Stimulated activated CD8-positive, alpha-beta memory T cell treated with anti-CD3 and anti-CD28 coated beads, Interleukin-4, amount 100 ng/mL, for 4 hours (primary cell): Measurements from ENCODE around the gene MRPL53.
"Not testable (repeated sequence)": the region's sequence is repeated elsewhere in the genome, so short reads cannot be mapped to it uniquely, and the experiment has no call there.

Source experiments
- DNase-seq, 2 donors: peaks; one replicate each; pipeline ENCODE4 v3.0.0-alpha.2; 2020; ENCODE audit warnings: low read depth in 2 of 2, low spot score in 1 of 2

The MRPL53 gene

DNA sequence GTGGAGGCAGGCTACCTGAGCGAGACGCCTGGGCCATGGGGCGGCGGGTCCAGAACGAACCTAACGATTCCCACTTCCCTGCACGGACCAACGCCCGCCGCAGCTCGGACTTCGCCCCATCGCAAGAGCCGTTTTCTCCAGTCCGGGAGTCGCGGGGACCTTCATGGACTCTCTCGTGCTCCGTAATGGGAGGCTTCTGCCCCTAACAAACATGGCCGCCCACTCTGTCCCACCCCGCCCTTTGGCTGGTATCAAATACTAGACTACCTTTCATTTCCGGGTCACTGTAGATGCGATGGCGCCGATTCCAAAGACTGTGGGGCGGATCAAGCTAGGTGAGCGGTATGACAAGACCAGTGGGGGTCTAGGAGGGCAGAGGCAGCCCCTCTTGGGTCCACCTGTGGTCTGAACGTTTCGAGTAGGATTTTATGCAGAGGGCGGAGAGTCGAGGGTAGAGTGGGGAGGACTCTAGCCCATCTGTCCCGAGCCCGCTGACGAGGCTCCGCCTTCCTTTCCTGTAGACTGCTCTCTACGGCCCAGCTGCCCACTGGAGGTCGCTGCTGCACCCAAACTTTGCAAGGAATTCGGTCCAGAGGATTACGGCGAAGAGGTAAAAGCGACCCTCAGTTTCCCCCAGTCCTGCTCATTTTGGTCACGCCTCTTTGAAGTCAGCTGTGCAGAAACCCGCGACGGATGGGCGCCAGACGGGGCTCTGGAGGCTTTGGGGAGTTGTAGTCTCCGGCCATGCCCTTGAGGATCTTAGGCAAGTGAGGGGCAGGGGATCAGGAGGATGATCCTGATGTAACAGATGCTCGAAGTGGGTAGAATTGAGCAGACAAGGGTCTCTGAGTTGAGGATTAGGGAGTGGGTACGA is 10.6 kb upstream of the MRPL53 start, which contains the start of the genes CCDC142 and TTC31:
Gene CCDC142, minus strand, starts transcription at position 198 of the 874 bp plus-strand sequence. Its CDS starts 161 bp downstream, at position 37.
Gene TTC31, plus strand, starts transcription at position 281 of the 874 bp plus-strand sequence. Its CDS starts 15 bp downstream, at position 296.
- peak; percentile 85 to 89 for DNase-seq

DNA sequence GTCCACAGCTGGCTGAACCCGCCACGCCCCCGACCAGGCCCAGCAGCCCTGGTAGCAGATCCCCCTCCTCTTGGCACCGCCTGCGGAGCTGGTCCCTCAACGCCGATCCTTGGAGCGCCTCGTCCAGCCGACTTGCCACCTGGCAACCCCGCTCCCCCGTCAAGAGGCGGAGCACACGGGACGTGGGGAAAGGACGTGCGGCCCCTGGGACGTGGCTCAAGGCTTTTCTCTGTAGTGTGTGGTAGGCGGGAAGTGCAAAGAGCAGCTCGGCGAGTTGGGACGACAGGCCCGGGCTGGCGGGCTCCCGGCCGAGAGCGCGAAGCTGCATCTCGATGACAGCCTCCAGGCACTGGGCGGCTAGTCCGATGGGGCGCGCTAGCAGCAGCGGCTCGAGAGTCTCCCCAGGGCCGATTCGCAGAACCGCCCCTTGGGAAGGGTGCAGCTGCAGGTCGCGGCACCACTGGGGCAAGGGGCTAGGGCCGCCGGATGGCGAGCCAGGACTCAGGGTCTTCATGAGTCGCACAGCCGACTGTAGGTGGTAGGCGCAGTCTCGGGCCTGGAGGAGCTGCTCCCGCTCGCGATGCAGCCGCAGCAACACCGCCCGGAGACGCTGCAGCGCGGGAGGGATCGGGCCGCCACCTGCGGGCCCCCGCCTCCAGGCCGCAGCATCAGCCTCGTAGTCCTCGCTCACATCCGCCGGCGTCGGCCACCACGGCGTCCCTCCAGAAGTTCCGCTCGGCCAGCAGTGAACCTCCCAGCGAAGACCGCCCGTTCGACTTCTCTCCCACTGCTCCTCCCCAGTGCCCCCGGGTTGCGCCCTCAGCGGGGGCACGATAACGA is 9.7 kb upstream of the MRPL53 start:
- no peak for DNase-seq

DNA sequence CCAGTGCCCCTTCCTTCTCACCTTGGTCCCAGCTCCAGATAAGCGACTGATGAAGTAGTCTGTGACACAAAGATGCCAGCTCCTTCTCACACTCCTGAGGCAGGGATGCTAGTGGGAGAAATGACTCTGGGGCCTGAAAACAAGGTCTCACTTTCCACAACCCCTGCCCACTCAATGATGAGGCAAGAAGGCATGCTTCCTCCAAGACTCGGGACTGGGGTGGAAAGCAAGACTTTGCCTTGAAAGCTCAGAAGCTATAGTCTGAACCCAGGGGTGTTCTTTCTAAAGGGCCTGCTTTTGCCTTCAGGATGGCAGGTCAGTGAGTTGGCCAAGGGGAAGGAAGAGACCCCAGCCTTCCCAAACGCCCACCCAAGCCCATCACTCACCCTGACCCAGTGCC is 9.0 kb upstream of the MRPL53 start:
- DNase-seq = no peak

DNA sequence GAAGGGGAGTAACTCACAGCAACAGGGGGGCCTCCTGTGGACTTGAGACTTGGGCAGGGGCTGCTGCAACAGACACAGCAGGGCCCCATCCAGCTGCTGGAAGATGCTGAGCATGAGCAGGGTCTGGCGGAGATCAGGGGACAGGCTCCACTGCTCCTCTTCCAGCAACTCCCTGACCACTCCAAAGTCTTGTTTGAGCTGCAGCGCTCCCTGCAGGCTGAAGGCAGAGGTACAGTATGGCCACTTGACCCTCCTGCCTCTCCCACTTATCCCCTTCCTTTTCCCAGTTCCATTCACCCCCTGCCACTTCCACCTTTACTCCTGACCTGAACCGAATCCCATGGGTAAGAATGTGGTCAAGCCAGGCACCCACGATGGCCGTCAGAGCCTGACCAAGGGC is 2.4 kb upstream of the MRPL53 start:
- DNase-seq = no peak

DNA sequence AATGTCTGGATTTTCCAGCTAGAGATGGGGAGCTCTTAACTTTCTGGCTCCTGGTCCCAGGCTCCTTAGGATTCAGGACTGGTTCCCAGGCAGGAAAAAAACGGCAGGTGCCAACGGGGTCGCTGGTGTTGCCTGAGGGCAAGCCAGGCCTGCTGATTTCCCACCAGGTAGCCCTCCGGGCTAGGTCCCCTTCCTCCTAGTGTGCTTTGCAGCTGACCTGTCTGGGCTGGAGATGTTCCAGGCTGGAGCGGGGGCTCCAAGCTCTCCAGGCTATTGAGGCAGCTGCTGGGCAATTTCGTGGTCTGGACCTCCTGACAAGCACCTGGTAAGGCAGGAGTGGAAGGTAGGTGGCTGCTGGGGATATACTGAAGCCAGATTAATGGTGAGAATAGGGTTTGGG is 2.0 kb upstream of the MRPL53 start:
- no peak for DNase-seq

DNA sequence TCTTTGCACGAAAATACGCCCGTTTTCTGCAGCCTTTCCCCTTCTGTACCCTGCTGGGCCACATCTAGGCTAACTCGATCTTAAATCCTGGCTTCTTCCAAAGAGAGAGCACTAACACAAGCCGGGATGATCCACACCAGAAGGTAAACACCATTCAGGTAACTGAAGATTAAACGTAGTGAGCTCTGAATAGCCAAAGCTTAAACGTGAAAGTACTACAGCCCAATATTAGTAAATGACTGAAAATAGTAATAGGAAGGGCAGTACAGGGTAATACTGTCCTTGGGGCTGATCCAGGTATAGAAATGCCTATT is 422 bp upstream of the MRPL53 start:
- no peak for DNase-seq

DNA sequence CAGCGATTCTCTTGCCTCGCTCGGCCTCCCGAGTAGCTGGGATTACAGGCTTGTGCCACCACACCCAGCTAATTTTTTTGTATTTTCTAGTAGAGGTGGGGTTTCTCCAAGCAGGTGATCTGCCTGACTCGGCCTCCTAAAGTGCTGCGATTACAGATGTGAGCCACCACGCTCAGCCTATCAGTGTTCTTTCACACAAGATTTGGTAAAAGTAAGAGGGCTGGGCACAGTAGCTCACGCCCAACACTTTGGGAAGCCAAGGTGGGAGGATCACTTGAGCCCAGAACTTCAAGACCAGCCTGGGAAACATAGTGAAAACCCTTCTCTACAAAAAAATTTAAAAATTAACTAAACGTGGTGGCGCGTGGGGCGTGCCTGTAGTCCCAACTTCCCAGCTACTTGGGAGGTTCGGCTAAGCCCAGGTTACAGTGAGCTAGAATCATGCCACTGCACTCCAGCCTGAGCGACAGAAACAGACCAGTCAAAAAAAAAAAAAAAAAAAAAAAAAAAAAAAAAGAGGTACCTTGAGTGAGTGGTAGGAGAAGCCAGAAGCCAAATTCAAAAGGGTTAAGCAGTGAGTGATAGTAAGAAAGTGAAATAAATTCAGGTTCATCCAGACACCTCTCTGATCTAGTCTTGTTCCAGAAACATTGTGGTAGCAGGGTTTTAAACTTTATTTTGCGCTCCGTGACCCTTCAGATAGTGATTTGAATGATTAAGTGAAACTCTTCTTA is 981 bp downstream of the MRPL53 start:
- DNase-seq = no peak

DNA sequence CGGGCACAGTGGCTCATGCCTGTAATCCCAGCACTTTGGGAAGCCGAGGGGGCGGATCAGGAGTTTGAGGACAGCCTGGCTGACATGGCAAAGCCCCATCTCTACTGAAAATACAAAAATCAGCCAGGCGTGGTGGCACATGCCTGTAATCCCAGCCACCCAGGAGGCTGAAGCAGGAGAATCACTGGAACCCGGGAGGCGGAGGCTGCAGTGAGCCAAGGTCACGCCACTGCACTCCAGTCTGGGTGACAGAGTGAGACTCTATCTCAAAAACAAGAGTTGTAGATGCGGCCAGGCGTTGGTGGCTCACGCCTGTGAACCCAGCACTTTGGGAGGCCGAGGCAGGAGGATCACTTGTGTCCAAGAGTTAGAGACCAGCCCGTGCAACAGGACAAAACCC is 1.7 kb downstream of the MRPL53 start:
- not testable (repeated sequence) for DNase-seq

DNA sequence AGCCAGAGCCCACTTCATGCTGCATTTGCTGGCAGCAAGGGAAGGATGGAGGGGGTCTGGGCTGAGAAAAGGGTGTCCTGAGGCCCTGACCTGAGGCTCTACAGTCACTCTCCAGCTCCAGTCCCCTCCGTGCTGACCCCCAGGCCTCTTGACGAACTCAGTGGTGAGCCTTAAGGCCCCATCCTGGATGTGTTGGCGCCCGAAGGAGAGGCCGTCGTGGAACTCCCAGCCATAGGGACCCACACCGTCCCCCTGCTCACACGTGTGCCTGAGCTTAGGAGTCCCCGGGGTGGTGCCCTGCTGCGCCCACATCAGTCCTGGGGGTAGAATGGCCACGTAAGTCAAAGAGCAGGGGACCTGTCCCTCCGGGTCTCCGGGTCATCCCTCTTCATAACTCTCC is 8.1 kb downstream of the MRPL53 start:
- DNase-seq = no peak

DNA sequence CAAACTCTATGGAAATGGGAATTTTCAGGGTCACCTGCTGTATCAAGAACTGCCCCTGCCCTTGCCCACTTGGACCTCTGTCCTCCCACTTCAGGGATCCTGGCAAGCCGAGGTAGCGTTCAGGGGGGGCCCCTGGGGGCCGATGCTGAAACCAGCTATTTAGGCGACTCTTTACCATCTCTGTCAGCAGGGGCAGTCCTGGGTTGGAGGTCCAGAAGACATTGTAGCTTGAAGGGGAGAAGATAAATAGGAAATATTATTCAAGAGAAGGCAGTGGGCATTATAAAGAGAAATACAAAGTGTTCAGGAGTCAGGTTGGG is 9.7 kb downstream of the MRPL53 start:
- DNase-seq = no peak

DNA sequence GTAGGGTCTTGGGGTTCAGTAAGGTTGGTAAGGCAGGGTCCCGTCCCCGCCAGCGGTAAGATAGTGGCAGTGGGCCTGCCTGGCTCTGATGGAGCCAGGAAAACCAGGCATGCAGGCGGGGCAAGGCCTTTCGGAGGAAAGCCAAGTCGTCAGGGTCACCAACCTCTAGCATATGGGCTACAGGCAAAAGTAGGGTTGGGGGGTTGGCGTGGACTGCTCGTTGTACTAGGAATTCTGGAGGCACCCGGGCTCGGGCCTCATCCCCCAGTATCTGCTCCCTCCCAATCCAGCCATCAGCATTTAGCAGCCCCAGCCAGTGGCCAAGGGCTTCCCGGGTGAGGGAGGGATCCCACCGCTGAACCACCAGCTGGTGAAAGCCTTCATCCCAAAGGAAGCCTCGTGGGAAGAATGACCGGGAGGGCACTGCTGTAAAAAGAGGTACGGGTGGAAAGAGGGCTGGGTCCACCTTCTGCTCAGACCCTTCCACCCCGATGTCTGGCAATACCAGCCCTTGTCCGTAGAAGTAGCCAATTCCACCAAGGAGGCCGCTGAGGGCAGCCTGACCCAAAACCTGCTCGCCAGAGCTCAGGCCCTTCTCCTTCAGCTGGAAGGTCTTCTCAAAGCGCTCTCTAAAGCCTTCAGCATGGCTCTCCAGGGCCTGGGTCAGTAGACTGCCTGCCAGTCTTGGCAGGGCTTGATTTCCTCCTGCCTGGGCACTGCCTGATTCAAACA is 10.3 kb downstream of the MRPL53 start:
- no peak for DNase-seq

DNA sequence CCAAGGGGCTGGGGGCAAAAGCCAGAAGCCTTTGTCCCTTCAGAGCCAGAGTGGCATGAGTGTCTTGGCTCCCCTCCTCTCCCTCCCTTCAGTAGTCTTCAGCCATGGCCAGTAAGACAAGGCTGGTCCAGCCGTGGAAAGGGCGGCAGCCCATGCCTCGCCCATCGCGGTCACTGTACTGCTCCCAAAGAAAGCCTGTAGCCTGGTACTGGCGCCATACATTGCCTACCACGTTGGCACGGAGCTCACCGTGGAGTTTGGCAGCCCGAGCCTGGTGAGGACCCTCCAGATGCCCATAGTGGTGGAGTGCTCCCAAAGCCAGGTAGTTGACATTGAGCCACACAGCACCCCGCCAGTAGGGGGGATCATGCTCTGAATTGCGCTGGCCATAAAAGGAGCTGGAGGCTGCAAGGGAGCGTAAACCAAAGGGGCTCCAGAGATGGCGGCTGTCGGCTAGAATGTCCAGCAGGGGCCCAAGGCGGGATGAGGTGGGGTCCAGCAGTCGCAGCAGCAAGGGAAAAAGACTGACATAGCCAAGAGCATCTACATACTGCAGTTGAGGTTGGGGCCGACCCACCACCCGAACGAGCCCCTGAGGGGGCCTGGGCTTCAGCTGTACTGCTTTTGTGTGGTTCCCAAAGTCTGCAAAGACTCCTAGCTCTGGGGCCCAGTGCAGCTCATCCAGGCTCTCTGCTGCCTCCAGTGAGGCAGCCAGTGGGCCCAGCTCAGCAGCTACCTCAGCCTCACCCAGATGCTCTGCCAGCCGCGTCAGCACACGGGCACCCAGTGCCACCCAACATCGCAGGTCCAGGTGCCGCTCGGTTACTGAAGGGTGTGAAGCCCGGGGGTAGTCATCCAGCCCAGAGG is 11.1 kb downstream of the MRPL53 start:
- no peak for DNase-seq

DNA sequence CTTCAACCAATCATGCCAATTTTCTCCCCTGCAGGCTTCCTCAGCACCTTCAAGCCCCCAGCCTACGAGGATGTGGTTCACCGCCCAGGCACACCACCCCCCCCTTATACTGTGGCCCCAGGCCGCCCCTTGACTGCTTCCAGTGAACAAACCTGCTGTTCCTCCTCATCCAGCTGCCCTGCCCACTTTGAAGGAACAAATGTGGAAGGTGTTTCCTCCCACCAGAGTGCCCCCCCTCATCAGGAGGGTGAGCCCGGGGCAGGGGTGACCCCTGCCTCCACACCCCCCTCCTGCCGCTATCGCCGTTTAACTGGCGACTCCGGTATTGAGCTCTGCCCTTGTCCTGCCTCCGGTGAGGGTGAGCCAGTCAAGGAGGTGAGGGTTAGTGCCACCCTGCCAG is 12.3 kb downstream of the MRPL53 start:
- DNase-seq = not testable (repeated sequence)

DNA sequence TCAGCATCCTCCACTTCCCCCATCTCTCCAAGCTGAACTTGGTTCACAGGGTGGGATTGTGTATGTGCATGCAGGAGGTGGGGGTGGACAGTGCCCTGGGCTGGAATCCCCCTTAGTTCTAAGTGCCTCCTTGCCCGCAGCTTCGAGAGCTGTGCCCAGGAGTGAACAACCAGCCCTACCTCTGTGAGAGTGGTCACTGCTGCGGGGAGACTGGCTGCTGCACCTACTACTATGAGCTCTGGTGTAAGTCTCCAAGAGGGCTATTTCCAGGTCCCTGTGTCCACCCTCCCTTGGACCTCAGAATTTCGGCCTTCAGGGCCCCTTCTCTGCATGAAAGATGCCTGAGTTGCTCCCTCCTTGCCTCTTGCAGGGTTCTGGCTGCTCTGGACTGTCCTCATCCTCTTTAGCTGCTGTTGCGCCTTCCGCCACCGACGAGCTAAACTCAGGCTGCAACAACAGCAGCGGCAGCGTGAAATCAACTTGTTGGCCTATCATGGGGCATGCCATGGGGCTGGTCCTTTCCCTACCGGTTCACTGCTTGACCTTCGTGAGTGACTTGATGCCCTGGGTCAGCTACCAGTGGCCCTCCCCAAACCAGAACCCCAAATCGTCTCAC is 12.9 kb downstream of the MRPL53 start:
- not testable (repeated sequence) for DNase-seq

DNA sequence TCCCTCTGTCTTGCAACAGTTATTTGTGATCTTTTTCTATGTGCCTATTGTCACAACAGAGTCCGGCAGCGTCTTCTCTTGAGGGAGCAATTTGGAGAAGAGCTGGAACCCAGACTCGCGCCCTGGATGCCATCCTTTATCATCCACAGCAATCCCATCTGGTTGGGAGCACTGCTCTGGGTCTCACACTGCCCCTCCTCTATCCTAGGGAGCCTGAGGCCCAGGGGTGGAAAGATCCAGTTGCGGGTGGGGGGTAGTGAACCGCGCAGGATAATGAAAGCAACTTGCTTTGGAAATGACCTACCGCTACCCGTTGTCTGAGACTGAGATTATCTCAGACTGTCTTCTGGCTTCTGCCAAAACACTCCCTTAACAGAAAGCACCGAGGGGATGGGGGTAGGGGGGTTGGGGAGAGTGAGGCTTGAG is 13.5 kb downstream of the MRPL53 start:
- DNase-seq = no peak

DNA sequence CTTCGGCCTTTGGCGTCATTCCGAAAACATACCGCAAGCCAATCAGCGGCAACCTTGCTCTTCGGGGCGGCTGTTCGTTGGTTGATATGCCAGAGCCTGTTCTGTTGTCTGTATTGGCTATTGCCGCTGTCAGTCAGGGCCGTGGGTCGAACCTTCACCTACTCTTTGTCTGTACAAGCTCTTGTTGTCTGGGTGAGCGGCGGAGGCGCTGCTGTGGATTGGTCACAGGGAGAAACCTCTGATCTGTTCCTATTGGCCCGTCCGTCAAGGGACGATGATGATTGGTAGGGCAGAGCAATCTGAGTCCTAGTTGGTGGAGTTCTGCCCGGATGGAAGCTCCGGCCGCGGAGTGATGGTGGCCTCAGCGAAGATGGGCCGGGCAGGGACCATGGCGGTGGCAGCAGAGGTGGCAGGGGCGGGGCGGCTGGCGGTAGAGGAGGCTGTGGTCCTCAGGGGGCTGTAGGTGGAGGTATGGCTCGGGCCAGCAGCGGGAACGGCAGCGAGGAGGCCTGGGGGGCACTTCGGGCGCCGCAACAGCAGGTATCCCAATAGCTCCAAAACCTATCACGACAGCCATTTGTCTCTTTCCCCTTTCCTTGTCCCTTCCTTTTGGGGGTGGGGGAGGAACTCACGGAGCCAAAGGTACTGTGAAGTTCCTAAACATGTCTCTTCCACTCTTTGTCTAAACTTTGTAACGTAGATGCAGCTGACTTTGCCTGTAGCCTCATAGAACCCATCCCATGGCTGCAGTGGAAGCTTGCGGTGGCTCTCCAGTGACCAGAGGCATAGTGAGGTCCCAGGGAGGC is 14.1 kb downstream of the MRPL53 start, which contains the start of gene WBP1:
Gene WBP1, plus strand, starts transcription at position 307 of the 806 bp plus-strand sequence. Its CDS starts 165 bp downstream, at position 472.
- peak; percentile 99 for DNase-seq

DNA sequence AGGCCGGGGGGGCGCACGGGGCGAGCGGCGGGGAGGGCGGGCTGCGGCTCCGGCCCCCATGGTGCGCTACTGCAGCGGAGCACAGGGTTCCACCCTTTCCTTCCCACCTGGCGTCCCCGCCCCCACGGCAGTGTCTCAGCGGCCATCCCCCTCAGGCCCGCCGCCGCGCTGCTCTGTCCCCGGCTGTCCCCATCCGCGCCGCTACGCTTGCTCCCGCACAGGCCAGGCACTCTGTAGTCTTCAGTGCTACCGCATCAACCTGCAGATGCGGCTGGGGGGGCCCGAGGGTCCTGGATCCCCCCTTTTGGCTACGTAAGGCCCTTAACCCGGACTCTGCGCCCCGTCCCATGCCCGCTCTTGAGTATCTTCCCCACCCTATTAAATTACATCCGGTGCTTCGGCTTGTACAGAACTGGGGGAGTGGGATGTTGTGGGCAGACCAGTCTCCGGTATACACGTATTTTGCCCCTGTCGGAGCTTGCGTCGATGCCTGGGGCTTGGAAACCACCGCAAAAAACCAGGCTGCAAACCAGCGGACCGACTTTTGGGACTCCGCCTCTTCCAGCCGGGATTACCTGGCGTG is 14.8 kb downstream of the MRPL53 start:
- peak; percentile 59 to 78 for DNase-seq

DNA sequence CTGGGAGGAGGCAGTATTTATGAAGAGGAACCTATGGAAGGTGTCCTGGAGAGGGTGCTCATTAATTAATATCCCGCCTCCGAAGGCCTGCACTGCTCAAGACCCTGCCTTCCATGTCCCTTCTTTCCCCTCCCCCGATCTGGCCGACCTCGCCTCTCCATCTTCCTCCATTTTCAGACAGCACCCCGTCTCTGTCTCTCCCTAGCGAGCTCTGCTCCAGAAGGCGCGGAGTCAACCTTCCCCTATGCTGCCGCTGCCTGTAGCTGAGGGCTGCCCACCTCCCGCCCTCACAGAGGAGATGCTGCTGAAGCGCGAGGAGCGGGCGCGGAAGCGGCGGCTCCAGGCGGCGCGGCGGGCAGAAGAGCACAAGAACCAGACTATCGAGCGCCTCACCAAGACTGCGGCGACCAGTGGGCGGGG is 15.3 kb downstream of the MRPL53 start:
- DNase-seq = no peak
